MCF 10A (cell line): ENCODE results near the gene CCNT1. TPM values are rescaled to one million over a fixed set of nuclear protein-coding genes. Genes with fewer than 3 reads are reported as not detected.

Experiments
- BruUV-seq: library from RNA; stranded (reverse); fragments of 400-500 nt; replicated peaks from 2 replicates; lab custom pipeline; 2021; lab: Mats Ljungman, UMichigan
- CTCF ChIA-PET: fragments of 300-600 bp; sonication (Branson Sonifier 250); formaldehyde crosslinking; extraction: SDS; loops from one replicate; lab custom pipeline; 2021; ENCODE audit warnings: antibody characterized with exemption, inconsistent platforms; lab: Yijun Ruan, JAX
- POLR2A ChIA-PET: fragments of 300-600, 350-650 bp; sonication (Branson Sonifier 250); formaldehyde crosslinking; extraction: SDS; loops from one replicate; lab custom pipeline; 2020; ENCODE audit warnings: antibody characterized with exemption, inconsistent platforms; lab: Yijun Ruan, JAX
- DNase-seq: peaks from one replicate; pipeline ENCODE4 v3.0.0-alpha.2; 2018; ENCODE audit not compliant: unreplicated experiment
- H3K27ac Mint-ChIP-seq: one replicate; pipeline ENCODE4 v1.8.0; 2022; ENCODE audit warnings: mild to moderate bottlenecking, low read depth, mixed read lengths; ENCODE audit not compliant: unreplicated experiment
- H3K27me3 Mint-ChIP-seq: one replicate; pipeline ENCODE4 v1.8.0; 2022; ENCODE audit warnings: mixed read lengths; ENCODE audit not compliant: insufficient read depth, unreplicated experiment
- H3K36me3 Mint-ChIP-seq: one replicate; pipeline ENCODE4 v1.8.0; 2022; ENCODE audit warnings: mild to moderate bottlenecking, moderate library complexity, mixed read lengths; ENCODE audit not compliant: insufficient read depth, unreplicated experiment
- H3K4me1 Mint-ChIP-seq: one replicate; pipeline ENCODE4 v1.8.0; 2022; ENCODE audit warnings: mixed read lengths; ENCODE audit not compliant: insufficient read depth, unreplicated experiment
- H3K4me3 Mint-ChIP-seq: one replicate; pipeline ENCODE4 v1.8.0; 2022; ENCODE audit warnings: mild to moderate bottlenecking, moderate library complexity, mixed read lengths; ENCODE audit not compliant: unreplicated experiment
- H3K9me3 Mint-ChIP-seq: one replicate; pipeline ENCODE4 v1.8.0; 2022; ENCODE audit warnings: mixed read lengths; ENCODE audit not compliant: unreplicated experiment
- intact Hi-C: fragments of 100-400 bp; cut with micrococcal nuclease; formaldehyde crosslinking; loops from 2 replicates; pipeline ENCODE4 v1.14.1; 2022
- total RNA-seq: library from RNA; stranded (reverse); gene quantifications from 2 replicates; pipeline ENCODE4 v1.2.3, GENCODE V29; 2022
- TF ChIP-seq, protein P1 (sequence below): fragments of 200-600 bp; IDR thresholded peaks from one replicate; pipeline ENCODE4 v1.8.0; 2022; ENCODE audit warnings: antibody characterized with exemption, mild to moderate bottlenecking; ENCODE audit not compliant: unreplicated experiment

CCNT1 gene
- total RNA-seq, 1 experiment from 2014 or later: 55.1 TPM

DNA sequence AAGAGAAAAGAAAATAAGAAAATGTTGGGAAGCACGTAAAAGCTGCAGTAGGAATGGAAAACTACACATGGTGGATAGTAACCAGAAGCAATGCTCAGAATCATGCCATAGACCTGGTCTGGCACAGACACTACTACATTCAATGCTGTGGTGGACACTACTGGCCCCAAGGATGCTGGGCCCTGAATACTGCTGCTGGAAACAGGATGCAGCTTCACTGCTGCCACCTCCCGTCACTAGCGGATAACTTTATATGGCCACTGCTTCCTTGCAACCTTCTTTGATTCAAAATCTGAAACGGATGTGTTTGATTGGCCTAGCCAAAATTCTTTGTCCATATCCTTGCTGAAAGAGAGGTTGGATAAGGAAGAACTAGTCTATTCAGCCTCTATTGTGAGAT is 41.7 kb upstream of the CCNT1 start:
- intact Hi-C loops: no loop called here
- Mint-ChIP-seq H3K27me3 (no peaks in the 10 kb centered on the region), H3K36me3 (no peaks in the 10 kb centered on the region), H3K27ac (no peak overlapping the region), H3K4me3 (no peak overlapping the region), H3K9me3 (no peaks in the 10 kb centered on the region), H3K4me1 (no peaks in the 10 kb centered on the region)
- TF ChIP-seq, protein P1, sequence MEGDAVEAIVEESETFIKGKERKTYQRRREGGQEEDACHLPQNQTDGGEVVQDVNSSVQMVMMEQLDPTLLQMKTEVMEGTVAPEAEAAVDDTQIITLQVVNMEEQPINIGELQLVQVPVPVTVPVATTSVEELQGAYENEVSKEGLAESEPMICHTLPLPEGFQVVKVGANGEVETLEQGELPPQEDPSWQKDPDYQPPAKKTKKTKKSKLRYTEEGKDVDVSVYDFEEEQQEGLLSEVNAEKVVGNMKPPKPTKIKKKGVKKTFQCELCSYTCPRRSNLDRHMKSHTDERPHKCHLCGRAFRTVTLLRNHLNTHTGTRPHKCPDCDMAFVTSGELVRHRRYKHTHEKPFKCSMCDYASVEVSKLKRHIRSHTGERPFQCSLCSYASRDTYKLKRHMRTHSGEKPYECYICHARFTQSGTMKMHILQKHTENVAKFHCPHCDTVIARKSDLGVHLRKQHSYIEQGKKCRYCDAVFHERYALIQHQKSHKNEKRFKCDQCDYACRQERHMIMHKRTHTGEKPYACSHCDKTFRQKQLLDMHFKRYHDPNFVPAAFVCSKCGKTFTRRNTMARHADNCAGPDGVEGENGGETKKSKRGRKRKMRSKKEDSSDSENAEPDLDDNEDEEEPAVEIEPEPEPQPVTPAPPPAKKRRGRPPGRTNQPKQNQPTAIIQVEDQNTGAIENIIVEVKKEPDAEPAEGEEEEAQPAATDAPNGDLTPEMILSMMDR: no peak
- ChIA-PET POLR2A (interaction anchor here (0.6 kb wide), 1 partner anchor 21 kb away, joined by 3 read pairs; no protein-coding TSS in a partner anchor), CTCF (interaction anchor here (0.6 to 3.2 kb wide), 2 partner anchors 32 to 37 kb away, joined by 3 to 20 read pairs; no protein-coding TSS in a partner anchor)
- no peak for DNase-seq
- no TSS peak for BruUV-seq

DNA sequence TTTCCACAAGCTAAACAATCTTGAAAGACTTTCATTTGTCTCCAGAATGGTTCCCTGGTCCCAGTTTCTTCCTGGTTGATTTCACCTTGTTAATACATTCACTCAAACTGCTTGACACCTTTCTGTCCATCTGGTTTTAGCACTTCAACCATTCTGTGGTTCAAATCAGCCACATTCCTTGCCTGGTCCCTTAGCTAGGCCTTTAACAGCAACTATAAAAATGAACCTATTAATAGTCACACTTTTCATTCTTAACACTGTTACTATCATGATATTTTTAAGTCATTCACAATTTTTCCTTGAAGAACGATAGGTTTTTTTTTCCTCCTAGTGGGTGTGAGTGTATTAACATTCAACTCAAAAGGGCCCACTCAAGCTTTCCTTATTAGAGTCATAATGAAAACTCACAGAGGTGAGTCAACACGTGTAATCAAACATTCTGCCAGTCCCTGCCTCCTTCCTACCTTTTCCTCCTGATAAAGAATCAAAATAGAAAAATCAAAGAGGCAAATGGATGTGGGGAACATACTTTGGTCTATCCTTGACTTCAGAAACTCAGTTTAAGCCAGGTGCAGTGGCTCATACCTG is 34.4 kb upstream of the CCNT1 start:
- POLR2A ChIA-PET: interaction anchor here (1.2 kb wide), 1 partner anchor 12 kb away, joined by 3 read pairs; no protein-coding TSS in a partner anchor
- Mint-ChIP-seq H3K4me1 (no peaks in the 10 kb centered on the region), H3K9me3 (no peaks in the 10 kb centered on the region), H3K4me3 (no peak overlapping the region), H3K36me3 (no peaks in the 10 kb centered on the region), H3K27me3 (peaks cover 10% of the 10 kb centered on the region), H3K27ac (no peak overlapping the region)
- no TSS peak for BruUV-seq
- DNase-seq: no peak
- TF ChIP-seq, protein P1: no peak
- CTCF ChIA-PET: interaction anchor here (1.2 to 6.3 kb wide), 3 partner anchors 46 to 69 kb away, joined by 3 to 241 read pairs (median 6); no protein-coding TSS in a partner anchor
- intact Hi-C loops: loop anchor here (5.0 kb wide), 2 partner anchors 141 to 209 kb away; no protein-coding TSS in a partner anchor

GRCh38 chr12:48750215-48750614 is 33.7 kb upstream of the CCNT1 start:
- BruUV-seq: no TSS peak
- TF ChIP-seq, protein P1: no peak
- Mint-ChIP-seq H3K4me1 (no peaks in the 10 kb centered on the region), H3K27me3 (peaks cover 10% of the 10 kb centered on the region), H3K27ac (no peak overlapping the region), H3K4me3 (no peak overlapping the region), H3K9me3 (no peaks in the 10 kb centered on the region), H3K36me3 (no peaks in the 10 kb centered on the region)
- ChIA-PET CTCF (interaction anchor here (1.2 to 6.3 kb wide), 3 partner anchors 47 to 69 kb away, joined by 3 to 241 read pairs (median 6); no protein-coding TSS in a partner anchor), POLR2A (interaction anchor here (1.2 kb wide), 1 partner anchor 11 kb away, joined by 3 read pairs; no protein-coding TSS in a partner anchor)
- intact Hi-C loops: loop anchor here (5.0 kb wide), 2 partner anchors 142 to 208 kb away; no protein-coding TSS in a partner anchor
- no peak for DNase-seq

DNA sequence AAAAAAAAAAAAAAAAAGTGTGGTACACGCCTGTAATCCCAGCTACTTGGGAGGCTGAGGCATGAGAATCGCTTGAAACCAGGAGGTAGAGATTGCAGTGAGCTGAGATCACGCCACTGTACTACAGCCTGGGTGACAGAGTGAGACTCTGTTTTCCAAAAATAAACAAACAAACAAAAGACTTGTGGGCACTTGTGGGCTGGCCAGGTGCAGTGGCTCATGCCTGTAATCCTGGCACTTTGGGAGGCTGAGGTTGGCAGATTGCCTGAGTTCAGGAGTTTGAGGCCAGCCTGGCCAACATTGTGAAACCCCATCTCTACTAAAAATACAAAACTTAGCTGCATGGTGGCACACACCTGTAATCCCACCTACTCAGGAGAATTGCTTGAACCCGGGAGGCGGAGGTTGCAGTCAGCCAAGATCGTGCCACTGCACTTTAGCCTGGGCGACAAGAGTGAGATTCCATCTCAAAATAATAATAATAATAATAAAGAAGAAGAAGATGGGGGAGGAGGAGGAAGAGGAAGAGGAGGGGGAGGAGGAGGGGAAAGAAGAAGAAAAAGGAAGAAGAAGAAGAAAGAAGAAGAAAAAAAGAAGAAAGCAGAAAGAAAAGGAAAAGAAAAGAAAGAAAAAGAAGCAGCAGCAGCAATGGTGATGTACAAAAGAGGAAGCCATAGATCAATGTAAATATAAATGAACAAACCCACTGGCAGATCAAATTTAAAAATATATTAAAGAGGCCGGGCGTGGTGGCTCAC is 27.9 kb upstream of the CCNT1 start:
- intact Hi-C loops: no loop called here
- BruUV-seq: no TSS peak
- CTCF ChIA-PET: interaction anchor here (0.6 kb wide), 2 partner anchors 31 to 50 kb away, joined by 4 to 5 read pairs; no protein-coding TSS in a partner anchor
- Mint-ChIP-seq H3K27ac (no peak overlapping the region), H3K9me3 (no peaks in the 10 kb centered on the region), H3K4me1 (no peaks in the 10 kb centered on the region), H3K36me3 (no peaks in the 10 kb centered on the region), H3K4me3 (no peak overlapping the region), H3K27me3 (peaks cover 25% of the 10 kb centered on the region)
- POLR2A ChIA-PET: interaction anchor here (0.6 to 1.2 kb wide), 2 partner anchors 62 to 116 kb away, joined by 3 read pairs; partner anchors contain the start of gene KANSL2
- peak; percentile 55 for DNase-seq
- TF ChIP-seq, protein P1: no peak
